Measurements from ENCODE around the gene NTNG1. TPM values are rescaled to one million over a fixed set of nuclear protein-coding genes. Genes with fewer than 3 reads are reported as not detected.

NTNG1 gene
- polyA plus RNA-seq, 3 donors, result 32.5 to 43.1 (median 33.7) TPM

- no peak for DNase-seq (ENCODE audit: low read depth in 3 of 3, low spot score in 2 of 3)
Measured at GRCh38 chr1:107532318-107532717, 391.5 kb downstream of the NTNG1 start.

Other genes with a start within 250 kb of the NTNG1 start
- gene PRMT6, start 84.4 kb upstream of the NTNG1 start, polyA plus RNA-seq (ENCODE audit: insufficient read length in 3 of 3), result 10 to 100 TPM; 43.0 to 48.9 (median 44.9) TPM